ENCODE measurements around the gene SHC2. TPM values are rescaled to one million over a fixed set of nuclear protein-coding genes. Genes with fewer than 3 reads are reported as not detected.

Gene SHC2
- total and polyA plus RNA-seq, 2 of the 13 experiments (the other 11 are each of a cell fraction or from before 2014, with no cell fraction given): 9.0 to 18.3 TPM

GRCh38 chr19:498511-498891 lies 37.7 kb upstream of the SHC2 start (continued):
- TF ChIP-seq HOMEZ (CRISPR knock-in tag; IDR thresholded peaks at IDR 0.05; ENCODE audit: low read depth): no peak
- TF ChIP-seq ZNF343 (CRISPR knock-in tag; IDR thresholded peaks at IDR 0.05): no peak
- TF ChIP-seq ELF4 (CRISPR knock-in tag; IDR thresholded peaks at IDR 0.05; ENCODE audit: borderline replicate concordance): no peak
- TF ChIP-seq NFKBIZ (CRISPR knock-in tag; IDR thresholded peaks at IDR 0.05): no peak
- TF ChIP-seq ZBTB43 (CRISPR knock-in tag; conservative IDR thresholded peaks at IDR 0.05): no peak
- no peak for TF ChIP-seq SMAD3 (CRISPR knock-in tag; IDR thresholded peaks at IDR 0.05)
- TF ChIP-seq CHD4 (IDR thresholded peaks at IDR 0.05; ENCODE audit: borderline replicate concordance, low read length): no peak
- no peak for TF ChIP-seq ZBTB3 (CRISPR knock-in tag; IDR thresholded peaks at IDR 0.05; ENCODE audit: borderline replicate concordance, low read depth)
- no peak for TF ChIP-seq ZNF256 (CRISPR knock-in tag; conservative IDR thresholded peaks at IDR 0.05)
- no peak for TF ChIP-seq THRA (CRISPR knock-in tag; IDR thresholded peaks at IDR 0.05; ENCODE audit: borderline replicate concordance)
- TF ChIP-seq ZNF296 (CRISPR knock-in tag; conservative IDR thresholded peaks at IDR 0.05): no peak; the same call in 1 of the 2 replicates
- TF ChIP-seq ZNF790 (CRISPR knock-in tag; IDR thresholded peaks at IDR 0.05; ENCODE audit: borderline replicate concordance): no peak; the same call in 1 of the 2 replicates
- no peak for TF ChIP-seq CENPT (CRISPR knock-in tag; IDR thresholded peaks at IDR 0.05; ENCODE audit: low read depth)
- TF ChIP-seq FOXO1 (CRISPR knock-in tag; IDR thresholded peaks at IDR 0.05): peak; percentile 25; the same call in 1 of the 2 replicates
- TF ChIP-seq KLF6 (CRISPR knock-in tag; IDR thresholded peaks at IDR 0.05): no peak
- TF ChIP-seq CREB1 (IDR thresholded peaks at IDR 0.05): no peak
- TF ChIP-seq CREB1 (CRISPR knock-in tag; IDR thresholded peaks at IDR 0.05): no peak
